ENCODE results near the gene CYB561D2.

CYB561D2 gene

DNA sequence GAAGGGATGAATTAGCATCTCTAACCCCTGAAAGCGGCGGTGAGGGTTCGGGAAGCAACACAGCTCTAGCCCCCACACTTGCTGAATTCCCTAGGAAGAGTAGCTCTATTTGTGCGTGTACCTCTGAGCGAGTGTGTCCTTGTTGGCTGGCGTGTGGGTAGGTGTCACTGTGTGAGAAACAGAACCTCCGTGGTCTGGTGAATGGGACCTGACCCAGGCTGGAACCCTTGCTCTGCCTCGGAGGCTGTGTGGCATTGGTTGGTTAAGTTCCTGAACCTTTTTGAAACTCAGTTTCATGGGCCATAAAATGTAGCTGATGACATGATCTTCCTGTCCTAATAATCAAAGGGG is 9.1 kb downstream of the CYB561D2 start:
- Histone ChIP-seq H3K18ac (ENCODE audit: low read depth in 1 of 2, low read length in 2 of 2) (no peak overlapping the region), H3K36me3 (ENCODE audit: control insufficient read depth in 1 of 2, insufficient read depth in 2 of 2, low read depth in 1 of 2, low read length in 2 of 2) (peaks cover 34 to 35% of the 10 kb centered on the region in 2 experiments), H3K27me3 (ENCODE audit: control insufficient read depth in 1 of 2, insufficient read depth in 1 of 2, low read length in 2 of 2) (no peaks in the 10 kb centered on the region), H3K4me1 (ENCODE audit: control insufficient read depth, insufficient read depth, low read depth, low read length) (peaks cover 46% of the 10 kb centered on the region), H2BK5ac (ENCODE audit: low read depth, low read length, poor library complexity, severe bottlenecking) (no peak overlapping the region), H2AFZ (ENCODE audit: low read depth, low read length) (peak overlapping the region; percentile 72), H3K4me2 (ENCODE audit: low read length, poor library complexity, severe bottlenecking) (peak overlapping the region; percentile 26), H3K14ac (ENCODE audit: low read length in 2 of 2) (no peak overlapping the region), H3K23ac (ENCODE audit: low read length in 2 of 2) (no peak overlapping the region), H3K27ac (ENCODE audit: low read length, poor library complexity, severe bottlenecking) (no peak overlapping the region), H3K4me3 (ENCODE audit: insufficient read depth in 1 of 2, low read depth in 1 of 2, low read length in 2 of 2) (peak overlapping the region in 1 of 2 experiments; percentile 72), H3K9me3 (ENCODE audit: control insufficient read depth, low read length) (no peaks in the 10 kb centered on the region), H3K9ac (ENCODE audit: low read length) (peak overlapping the region; percentile 59), H4K8ac (ENCODE audit: low read length) (peak overlapping the region; percentile 89), H2BK120ac (ENCODE audit: low read depth, low read length) (no peak overlapping the region), H3K79me1 (replicated peaks; ENCODE audit: low read length, poor library complexity, severe bottlenecking) (peaks cover 5% of the 10 kb centered on the region), H3K4ac (ENCODE audit: low read depth in 1 of 2, low read length in 2 of 2) (peak overlapping the region in 1 of 2 experiments; percentile 29), H4K91ac (ENCODE audit: low read length) (no peak overlapping the region), H2BK15ac (ENCODE audit: low read depth, poor library complexity, severe bottlenecking) (no peak overlapping the region), H2AK5ac (ENCODE audit: low read length, severe bottlenecking) (no peak overlapping the region), H2BK12ac (ENCODE audit: low read length in 2 of 2) (no peak overlapping the region)
- no peak for DNase-seq
- 29% methylated on average over 8 of the region's 8 CpGs for WGBS

DNA sequence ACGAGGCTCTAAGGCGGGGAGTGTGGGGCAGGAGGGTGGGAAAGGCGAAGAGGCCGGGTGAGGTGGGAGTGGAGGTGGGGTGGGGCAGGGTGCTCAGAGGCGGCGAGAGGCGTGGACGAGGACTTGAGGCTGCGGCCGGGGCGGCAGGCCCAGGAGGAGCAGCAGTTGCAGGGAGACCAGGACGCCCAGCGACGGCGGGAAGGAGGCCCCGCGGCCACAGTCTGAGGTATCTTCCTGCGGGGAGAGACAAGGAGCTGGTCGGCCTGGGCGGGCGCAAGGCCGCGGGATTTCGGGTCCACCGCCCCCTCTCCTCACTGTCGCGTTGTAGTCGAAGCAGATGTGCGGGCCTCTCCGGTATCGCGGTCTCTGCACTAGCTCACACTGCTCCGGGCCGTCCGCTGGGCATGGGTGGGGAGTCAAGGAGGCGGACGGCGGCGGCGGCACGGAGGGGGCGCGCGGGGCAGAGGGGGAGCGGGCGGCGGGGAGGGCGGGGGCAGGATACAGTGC is 14.0 kb downstream of the CYB561D2 start:
- 10% methylated on average over 32 of the region's 48 CpGs for WGBS
- H2BK120ac ChIP-seq (ENCODE audit: low read depth, low read length) = no peak overlapping the region
- no peak overlapping the region for H2AK5ac ChIP-seq (ENCODE audit: low read length, severe bottlenecking)
- DNase-seq = no peak
- peaks cover 6 to 39% of the 10 kb centered on the region in 2 experiments for H3K27me3 ChIP-seq (ENCODE audit: control insufficient read depth in 1 of 2, insufficient read depth in 1 of 2, low read length in 2 of 2)
- no peaks in the 10 kb centered on the region for H3K9me3 ChIP-seq (ENCODE audit: control insufficient read depth, low read length)
- H3K14ac ChIP-seq (ENCODE audit: low read length in 2 of 2) = peak overlapping the region in 1 of 2 experiments; percentile 53
- H2AFZ ChIP-seq (ENCODE audit: low read depth, low read length) = peak overlapping the region; percentile 84
- no peak overlapping the region for H4K91ac ChIP-seq (ENCODE audit: low read length)
- H4K8ac ChIP-seq (ENCODE audit: low read length) = peak overlapping the region; percentile 78
- H3K9ac ChIP-seq (ENCODE audit: low read length) = peak overlapping the region; percentile 63
- no peak overlapping the region for H2BK5ac ChIP-seq (ENCODE audit: low read depth, low read length, poor library complexity, severe bottlenecking)
- H3K4me1 ChIP-seq (ENCODE audit: control insufficient read depth, insufficient read depth, low read depth, low read length) = peaks cover 15% of the 10 kb centered on the region
- peak overlapping the region; percentile 8 to 54 for H3K18ac ChIP-seq (ENCODE audit: low read depth in 1 of 2, low read length in 2 of 2)
- H2BK12ac ChIP-seq (ENCODE audit: low read length in 2 of 2) = no peak overlapping the region
- H2BK15ac ChIP-seq (ENCODE audit: low read depth, poor library complexity, severe bottlenecking) = peak overlapping the region; percentile 6
- peak overlapping the region; percentile 48 to 73 for H3K4me3 ChIP-seq (ENCODE audit: insufficient read depth in 1 of 2, low read depth in 1 of 2, low read length in 2 of 2)
- no peak overlapping the region for H3K27ac ChIP-seq (ENCODE audit: low read length, poor library complexity, severe bottlenecking)
- no peak overlapping the region for H3K23ac ChIP-seq (ENCODE audit: low read length in 2 of 2)
- H3K4ac ChIP-seq (ENCODE audit: low read depth in 1 of 2, low read length in 2 of 2) = no peak overlapping the region
- no peaks in the 10 kb centered on the region for H3K36me3 ChIP-seq (ENCODE audit: control insufficient read depth in 1 of 2, insufficient read depth in 2 of 2, low read depth in 1 of 2, low read length in 2 of 2)
- no peaks in the 10 kb centered on the region for H3K79me1 ChIP-seq (replicated peaks; ENCODE audit: low read length, poor library complexity, severe bottlenecking)
- H3K4me2 ChIP-seq (ENCODE audit: low read length, poor library complexity, severe bottlenecking) = peak overlapping the region; percentile 46

DNA sequence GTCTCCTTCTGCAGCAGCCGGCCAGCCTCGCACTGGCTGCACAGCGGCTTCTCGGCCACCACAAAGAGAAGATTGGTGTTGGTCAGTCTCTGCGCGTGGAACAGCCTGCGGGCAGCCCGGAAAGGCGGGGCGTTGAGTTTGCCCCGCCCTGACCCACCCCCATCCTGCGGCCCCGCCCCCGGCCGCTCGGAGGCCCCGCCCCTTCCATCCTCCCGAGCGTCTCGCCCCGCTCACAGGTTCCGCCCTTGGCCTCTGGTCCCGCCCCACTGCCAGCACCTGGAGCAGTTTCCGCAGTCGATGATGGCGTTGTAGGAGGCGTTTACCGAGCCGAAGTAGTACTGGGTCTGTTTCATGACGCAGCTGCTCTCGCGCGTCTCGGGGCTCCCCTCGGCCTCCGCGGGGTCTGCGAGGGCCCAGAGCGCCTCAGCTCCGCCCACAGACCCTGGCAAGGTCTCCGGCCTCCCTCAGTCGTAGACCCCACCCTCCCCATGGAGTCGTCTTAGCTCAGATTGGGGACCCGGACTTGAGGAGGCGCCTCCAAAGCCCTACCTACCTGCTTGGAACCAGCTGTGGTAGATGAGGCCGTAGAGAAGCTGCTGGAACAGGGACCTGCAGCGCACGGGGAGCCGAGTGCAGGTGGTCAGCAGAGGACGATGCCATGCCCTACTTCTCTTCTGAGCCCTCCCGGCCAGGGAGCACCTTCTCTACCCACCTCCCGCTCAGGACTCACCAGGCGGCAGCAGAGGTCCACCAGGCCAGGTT is 14.6 kb downstream of the CYB561D2 start:
- 4% methylated on average over 31 of the region's 53 CpGs for WGBS
- Histone ChIP-seq H3K14ac (ENCODE audit: low read length in 2 of 2) (peak overlapping the region in 1 of 2 experiments; percentile 37), H2BK5ac (ENCODE audit: low read depth, low read length, poor library complexity, severe bottlenecking) (no peak overlapping the region), H3K4ac (ENCODE audit: low read depth in 1 of 2, low read length in 2 of 2) (no peak overlapping the region), H2BK15ac (ENCODE audit: low read depth, poor library complexity, severe bottlenecking) (peak overlapping the region; percentile 6), H3K9ac (ENCODE audit: low read length) (no peak overlapping the region), H2BK12ac (ENCODE audit: low read length in 2 of 2) (no peak overlapping the region), H3K27ac (ENCODE audit: low read length, poor library complexity, severe bottlenecking) (no peak overlapping the region), H3K4me1 (ENCODE audit: control insufficient read depth, insufficient read depth, low read depth, low read length) (peaks cover 13% of the 10 kb centered on the region), H4K91ac (ENCODE audit: low read length) (no peak overlapping the region), H3K18ac (ENCODE audit: low read depth in 1 of 2, low read length in 2 of 2) (peak overlapping the region in 1 of 2 experiments; percentile 25), H4K8ac (ENCODE audit: low read length) (peak overlapping the region; percentile 47), H3K79me1 (replicated peaks; ENCODE audit: low read length, poor library complexity, severe bottlenecking) (no peaks in the 10 kb centered on the region), H2AFZ (ENCODE audit: low read depth, low read length) (peak overlapping the region; percentile 48), H3K36me3 (ENCODE audit: control insufficient read depth in 1 of 2, insufficient read depth in 2 of 2, low read depth in 1 of 2, low read length in 2 of 2) (no peaks in the 10 kb centered on the region), H2AK5ac (ENCODE audit: low read length, severe bottlenecking) (no peak overlapping the region), H3K23ac (ENCODE audit: low read length in 2 of 2) (no peak overlapping the region), H3K9me3 (ENCODE audit: control insufficient read depth, low read length) (no peaks in the 10 kb centered on the region), H2BK120ac (ENCODE audit: low read depth, low read length) (no peak overlapping the region), H3K4me2 (ENCODE audit: low read length, poor library complexity, severe bottlenecking) (peak overlapping the region; percentile 83), H3K4me3 (ENCODE audit: insufficient read depth in 1 of 2, low read depth in 1 of 2, low read length in 2 of 2) (peak overlapping the region; percentile 53 to 73), H3K27me3 (ENCODE audit: control insufficient read depth in 1 of 2, insufficient read depth in 1 of 2, low read length in 2 of 2) (peaks cover 6 to 45% of the 10 kb centered on the region in 2 experiments)
- peak; percentile 66 for DNase-seq

DNA sequence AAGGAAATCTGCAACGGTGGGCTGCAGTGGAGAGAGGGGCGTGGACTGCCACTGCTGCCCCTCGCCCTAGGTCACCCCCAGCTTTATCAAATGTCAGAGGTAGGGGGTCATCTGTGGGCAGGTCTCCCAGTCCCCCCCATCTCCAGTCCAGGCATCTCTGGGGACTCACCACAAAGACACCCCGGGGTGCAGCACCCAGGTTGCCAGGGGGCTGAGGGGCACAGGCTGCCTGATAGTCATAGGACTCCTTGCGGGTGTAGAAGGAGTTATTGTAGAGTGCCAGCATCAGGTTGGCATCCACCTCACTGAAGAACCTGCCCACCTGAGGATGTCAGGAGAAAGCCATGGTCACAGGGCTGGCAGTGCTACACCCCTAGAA is 15.2 kb downstream of the CYB561D2 start:
- no peak overlapping the region for H2AFZ ChIP-seq (ENCODE audit: low read depth, low read length)
- H3K4me3 ChIP-seq (ENCODE audit: insufficient read depth in 1 of 2, low read depth in 1 of 2, low read length in 2 of 2) = peak overlapping the region in 1 of 2 experiments; percentile 70
- H2AK5ac ChIP-seq (ENCODE audit: low read length, severe bottlenecking) = no peak overlapping the region
- H2BK5ac ChIP-seq (ENCODE audit: low read depth, low read length, poor library complexity, severe bottlenecking) = no peak overlapping the region
- H2BK120ac ChIP-seq (ENCODE audit: low read depth, low read length) = no peak overlapping the region
- peaks cover 8 to 50% of the 10 kb centered on the region in 2 experiments for H3K27me3 ChIP-seq (ENCODE audit: control insufficient read depth in 1 of 2, insufficient read depth in 1 of 2, low read length in 2 of 2)
- H3K18ac ChIP-seq (ENCODE audit: low read depth in 1 of 2, low read length in 2 of 2) = peak overlapping the region in 1 of 2 experiments; percentile 25
- WGBS = 63% methylated on average over 5 of the region's 5 CpGs
- H3K14ac ChIP-seq (ENCODE audit: low read length in 2 of 2) = no peak overlapping the region
- no peak overlapping the region for H3K9ac ChIP-seq (ENCODE audit: low read length)
- no peak overlapping the region for H2BK12ac ChIP-seq (ENCODE audit: low read length in 2 of 2)
- H3K4me1 ChIP-seq (ENCODE audit: control insufficient read depth, insufficient read depth, low read depth, low read length) = peaks cover 13% of the 10 kb centered on the region
- DNase-seq = no peak
- no peak overlapping the region for H4K91ac ChIP-seq (ENCODE audit: low read length)
- no peaks in the 10 kb centered on the region for H3K36me3 ChIP-seq (ENCODE audit: control insufficient read depth in 1 of 2, insufficient read depth in 2 of 2, low read depth in 1 of 2, low read length in 2 of 2)
- H4K8ac ChIP-seq (ENCODE audit: low read length) = no peak overlapping the region
- no peak overlapping the region for H3K27ac ChIP-seq (ENCODE audit: low read length, poor library complexity, severe bottlenecking)
- H3K9me3 ChIP-seq (ENCODE audit: control insufficient read depth, low read length) = no peaks in the 10 kb centered on the region
- H2BK15ac ChIP-seq (ENCODE audit: low read depth, poor library complexity, severe bottlenecking) = no peak overlapping the region
- peak overlapping the region; percentile 83 for H3K4me2 ChIP-seq (ENCODE audit: low read length, poor library complexity, severe bottlenecking)
- H3K79me1 ChIP-seq (replicated peaks; ENCODE audit: low read length, poor library complexity, severe bottlenecking) = no peaks in the 10 kb centered on the region
- H3K4ac ChIP-seq (ENCODE audit: low read depth in 1 of 2, low read length in 2 of 2) = no peak overlapping the region
- no peak overlapping the region for H3K23ac ChIP-seq (ENCODE audit: low read length in 2 of 2)

All from mesenchymal stem cell (in vitro differentiated cells and primary cell).